Natural killer cell (primary cell): Measurements from ENCODE around the gene ACSL1. TPM values are rescaled to one million over a fixed set of nuclear protein-coding genes. Genes with fewer than 3 reads are reported as not detected.

Experiments
- ATAC-seq, 3 donors: fragments of 150-1000 bp in 2 of 3; fragments of 200-7000 bp in 1 of 3; cut with Tn5 transposase; 1 replicate in 1 of 3; 2 replicates in 2 of 3; pipeline ENCODE4 v1.10.0; 2021; ENCODE audit warnings: mild to moderate bottlenecking in 2 of 3, moderate library complexity in 2 of 3
- DNase-seq, 2 donors: peaks; one replicate each; pipeline versions ENCODE4 v3.0.0 to v3.0.0-alpha.2; 2013 to 2021; ENCODE audit warnings: mixed read lengths in 1 of 2
- H3K27ac ChIP-seq: one replicate; pipeline ENCODE4 v1.5.1; 2013; ENCODE audit warnings: mild to moderate bottlenecking, low read length
- H3K27me3 ChIP-seq: one replicate; pipeline ENCODE4 v1.6.1; 2013; ENCODE audit warnings: low read length; ENCODE audit not compliant: control insufficient read depth, insufficient read depth
- H3K36me3 ChIP-seq: one replicate; pipeline ENCODE4 v1.6.1; 2013; ENCODE audit warnings: low read length; ENCODE audit not compliant: control insufficient read depth, insufficient read depth
- H3K4me1 ChIP-seq: one replicate; pipeline ENCODE4 v1.6.1; 2013; ENCODE audit warnings: low read length; ENCODE audit not compliant: control insufficient read depth, insufficient read depth
- H3K4me3 ChIP-seq: one replicate; pipeline ENCODE4 v1.5.1; 2013; ENCODE audit warnings: low read length
- H3K9me3 ChIP-seq: one replicate; pipeline ENCODE4 v1.6.1; 2013; ENCODE audit warnings: low read length; ENCODE audit not compliant: control insufficient read depth, insufficient read depth
- H3K27ac Mint-ChIP-seq, 2 donors: one replicate each; pipeline ENCODE4 v1.8.0; 2022; ENCODE audit warnings: mild to moderate bottlenecking in 2 of 2, mixed read lengths in 2 of 2, moderate library complexity in 1 of 2
- H3K27me3 Mint-ChIP-seq, 2 donors: one replicate each; pipeline ENCODE4 v1.8.0; 2022; ENCODE audit warnings: low read depth in 2 of 2, mixed read lengths in 2 of 2
- H3K36me3 Mint-ChIP-seq: one replicate; pipeline ENCODE4 v1.8.0; 2022; ENCODE audit warnings: mixed read lengths
- H3K4me1 Mint-ChIP-seq, 2 donors: one replicate each; pipeline ENCODE4 v1.8.0; 2022; ENCODE audit warnings: mixed read lengths in 2 of 2
- H3K4me3 Mint-ChIP-seq: one replicate; pipeline ENCODE4 v1.8.0; 2022; ENCODE audit warnings: mild to moderate bottlenecking, moderate library complexity, mixed read lengths
- H3K9me3 Mint-ChIP-seq, 2 donors: one replicate each; pipeline ENCODE4 v1.8.0; 2022; ENCODE audit warnings: mixed read lengths in 2 of 2
- CTCF ChIP-seq: fragments of 200-600 bp; IDR thresholded peaks from one replicate; pipeline ENCODE4 v1.8.0; 2022; ENCODE audit warnings: antibody characterized with exemption
- WGBS: methylation state at CpG from one replicate; pipeline ENCODE4 v1.1.7; 2013; ENCODE audit warnings: missing lambda C conversion rate; ENCODE audit not compliant: insufficient coverage; 5-methylcytosine and 5-hydroxymethylcytosine counted together
- intact Hi-C: fragments of 100-400 bp; cut with micrococcal nuclease; formaldehyde crosslinking; loops from one replicate; pipeline ENCODE4 v1.14.2; 2022
- total RNA-seq, 4 donors: library from RNA; stranded (reverse); fragments of 120-200 nt in 1 of 4; gene quantifications; one replicate each; pipeline versions ENCODE4 v1.2.3 to v1.2.4, GENCODE V29; 2013 to 2022

Gene ACSL1
- total RNA-seq, 3 donors from 2014 or later (not counting 1 experiment from before 2014, with no cell fraction given), result 13.2 to 43.1 (median 13.3) TPM

GRCh38 chr4:184815046-184815877, 10.5 kb downstream of the ACSL1 start:
- H3K27me3 ChIP-seq, result no peaks in the 10 kb centered on the region
- no peak for DNase-seq
- H3K9me3 ChIP-seq, result no peaks in the 10 kb centered on the region
- H3K27ac ChIP-seq, result no peak overlapping the region
- no peaks in the 10 kb centered on the region for H3K9me3 Mint-ChIP-seq
- H3K36me3 Mint-ChIP-seq, result no peaks in the 10 kb centered on the region
- TF ChIP-seq CTCF, result no peak
- WGBS, result 21% methylated on average over 9 of the region's 11 CpGs
- peak overlapping the region; percentile 54 for H3K4me3 Mint-ChIP-seq
- no peaks in the 10 kb centered on the region for H3K36me3 ChIP-seq
- peak; percentile 31 to 59 (median 57) for ATAC-seq
- peak overlapping the region; percentile 22 to 65 for H3K27ac Mint-ChIP-seq
- H3K27me3 Mint-ChIP-seq, result no peaks in the 10 kb centered on the region
- no peak overlapping the region for H3K4me3 ChIP-seq
- peaks cover 33 to 59% of the 10 kb centered on the region in 2 donors for H3K4me1 Mint-ChIP-seq
- intact Hi-C loops, result no loop called here
- H3K4me1 ChIP-seq, result peaks cover 46% of the 10 kb centered on the region

- Mint-ChIP-seq H3K27me3 (no peaks in the 10 kb centered on the region), H3K27ac (peak overlapping the region; percentile 22 to 65), H3K4me1 (peaks cover 34 to 56% of the 10 kb centered on the region in 2 donors), H3K4me3 (peak overlapping the region; percentile 54), H3K9me3 (no peaks in the 10 kb centered on the region), H3K36me3 (no peaks in the 10 kb centered on the region)
- ATAC-seq (no peak), DNase-seq (no peak)
- peaks cover 40% of the 10 kb centered on the region for H3K4me1 ChIP-seq
- no peaks in the 10 kb centered on the region for H3K9me3 ChIP-seq
- intact Hi-C loops, result no loop called here
- no peak overlapping the region for H3K4me3 ChIP-seq
- no peak for TF ChIP-seq CTCF
- H3K27ac ChIP-seq, result no peak overlapping the region
- WGBS, result 53% methylated on average over 5 of the region's 5 CpGs
- H3K36me3 ChIP-seq, result no peaks in the 10 kb centered on the region
- no peaks in the 10 kb centered on the region for H3K27me3 ChIP-seq
Measured at GRCh38 chr4:184814686-184815045, 11.1 kb downstream of the ACSL1 start.

GRCh38 chr4:184812651-184813181, 13.1 kb downstream of the ACSL1 start:
- WGBS, result 95% methylated on average over 8 of the region's 8 CpGs
- no peaks in the 10 kb centered on the region for H3K36me3 Mint-ChIP-seq
- H3K27ac Mint-ChIP-seq, result no peak overlapping the region
- intact Hi-C loops, result no loop called here
- ATAC-seq, result no peak
- no peaks in the 10 kb centered on the region for H3K9me3 Mint-ChIP-seq
- no peaks in the 10 kb centered on the region for H3K27me3 Mint-ChIP-seq
- TF ChIP-seq CTCF, result no peak
- Histone ChIP-seq H3K36me3 (no peaks in the 10 kb centered on the region), H3K4me3 (no peak overlapping the region), H3K27me3 (no peaks in the 10 kb centered on the region), H3K27ac (no peak overlapping the region), H3K4me1 (peaks cover 30% of the 10 kb centered on the region), H3K9me3 (no peaks in the 10 kb centered on the region)
- no peak overlapping the region for H3K4me3 Mint-ChIP-seq
- no peak for DNase-seq
- peaks cover 41 to 50% of the 10 kb centered on the region in 2 donors for H3K4me1 Mint-ChIP-seq
